Stimulated activated memory B cell treated with anti-CD40 and anti-IgM and Interleukin-4, amounts not matched to agents 10 μg/mL and 1 μg/mL and 100 μg/mL, for 72 hours (primary cell): ENCODE results near the gene GCH1.

Experiments used
- ATAC-seq: fragments of 150-1000 bp; cut with Tn5 transposase; 2 replicates; pipeline ENCODE4 v1.10.0; 2021
- H3K27ac Mint-ChIP-seq: one replicate; pipeline ENCODE4 v1.8.0; 2022; ENCODE audit warnings: mild to moderate bottlenecking, mixed read lengths
- H3K27me3 Mint-ChIP-seq: one replicate; pipeline ENCODE4 v1.8.0; 2022; ENCODE audit warnings: mixed read lengths
- H3K36me3 Mint-ChIP-seq: one replicate; pipeline ENCODE4 v1.8.0; 2022; ENCODE audit warnings: mixed read lengths
- H3K4me1 Mint-ChIP-seq: one replicate; pipeline ENCODE4 v1.8.0; 2022; ENCODE audit warnings: mixed read lengths
- H3K4me3 Mint-ChIP-seq: one replicate; pipeline ENCODE4 v1.8.0; 2022; ENCODE audit warnings: mild to moderate bottlenecking, moderate library complexity, mixed read lengths
- H3K9me3 Mint-ChIP-seq: one replicate; pipeline ENCODE4 v1.8.0; 2022; ENCODE audit warnings: mixed read lengths

GCH1 gene

DNA sequence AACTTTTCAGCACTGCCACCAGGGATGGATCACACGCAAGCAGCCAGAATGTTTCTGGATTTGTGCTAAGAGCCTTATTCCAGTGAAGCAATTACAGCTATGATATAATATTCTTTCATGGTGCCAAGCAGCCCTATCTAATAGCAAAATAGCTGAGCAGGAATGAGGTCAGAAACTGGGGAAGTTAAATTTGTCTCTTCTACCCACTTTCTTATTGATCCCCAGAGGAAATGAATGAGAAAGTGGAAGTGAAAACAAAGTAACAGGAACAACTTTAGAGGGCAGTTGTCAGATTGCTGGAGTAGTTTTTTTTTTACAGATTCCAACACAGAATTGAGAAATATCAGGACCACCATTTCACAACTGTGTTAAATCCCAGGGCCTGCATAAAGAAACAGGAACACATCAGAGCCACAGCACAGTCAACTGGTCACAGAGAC, 44.8 kb downstream of the GCH1 start:
- Mint-ChIP-seq H3K4me1 (peaks cover 46% of the 10 kb centered on the region), H3K36me3 (peaks cover 12% of the 10 kb centered on the region), H3K27me3 (no peaks in the 10 kb centered on the region), H3K27ac (peak overlapping the region; percentile 54), H3K9me3 (no peaks in the 10 kb centered on the region), H3K4me3 (no peak overlapping the region)
- peak; percentile 81 for ATAC-seq

DNA sequence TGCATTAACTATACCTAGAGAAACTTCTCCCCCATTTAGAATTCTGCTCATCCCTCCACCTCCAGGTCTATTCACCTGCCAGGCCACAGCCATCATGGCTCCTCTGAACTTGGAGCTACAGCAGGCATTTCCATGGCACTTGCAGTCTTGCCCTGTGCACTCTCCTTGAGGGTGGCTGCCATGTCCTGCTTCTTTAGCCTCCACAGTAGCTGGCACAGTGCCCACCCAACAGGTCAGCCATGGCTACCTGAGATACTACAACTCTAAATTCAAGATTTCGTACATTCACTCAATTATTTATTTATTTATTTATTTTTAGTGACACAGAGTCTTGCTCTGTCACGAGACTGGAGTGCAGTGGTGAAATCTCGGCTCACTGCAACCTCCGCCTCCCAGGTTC, 46.5 kb downstream of the GCH1 start:
- Mint-ChIP-seq H3K36me3 (peaks cover 5% of the 10 kb centered on the region), H3K4me1 (peaks cover 46% of the 10 kb centered on the region), H3K27me3 (no peaks in the 10 kb centered on the region), H3K9me3 (no peaks in the 10 kb centered on the region), H3K4me3 (no peak overlapping the region), H3K27ac (peak overlapping the region; percentile 42)
- ATAC-seq, result no peak

DNA sequence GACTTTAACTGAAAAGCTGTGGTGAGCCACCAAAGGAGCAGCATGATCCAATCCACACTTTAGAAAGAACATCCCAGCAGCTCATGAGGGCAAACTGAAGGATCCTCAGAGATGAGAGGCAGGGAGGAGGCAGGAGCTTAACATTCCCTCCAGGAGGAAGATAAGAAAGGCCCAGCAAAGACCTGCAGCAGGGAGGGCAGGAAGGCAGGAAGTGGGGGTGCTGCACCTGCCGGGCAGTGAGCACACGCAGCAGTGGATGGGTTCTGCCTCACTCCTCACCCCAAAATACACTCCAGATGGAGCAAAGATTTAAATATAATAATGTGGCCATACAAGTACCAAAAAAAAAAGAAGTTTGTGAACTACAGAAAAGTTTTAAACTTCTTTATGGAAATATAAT, 48.4 kb downstream of the GCH1 start:
- peaks cover 43% of the 10 kb centered on the region for H3K4me1 Mint-ChIP-seq
- H3K9me3 Mint-ChIP-seq, result no peaks in the 10 kb centered on the region
- peaks cover 5% of the 10 kb centered on the region for H3K36me3 Mint-ChIP-seq
- ATAC-seq, result no peak
- no peaks in the 10 kb centered on the region for H3K27me3 Mint-ChIP-seq
- H3K27ac Mint-ChIP-seq, result peak overlapping the region; percentile 85
- peak overlapping the region; percentile 52 for H3K4me3 Mint-ChIP-seq

DNA sequence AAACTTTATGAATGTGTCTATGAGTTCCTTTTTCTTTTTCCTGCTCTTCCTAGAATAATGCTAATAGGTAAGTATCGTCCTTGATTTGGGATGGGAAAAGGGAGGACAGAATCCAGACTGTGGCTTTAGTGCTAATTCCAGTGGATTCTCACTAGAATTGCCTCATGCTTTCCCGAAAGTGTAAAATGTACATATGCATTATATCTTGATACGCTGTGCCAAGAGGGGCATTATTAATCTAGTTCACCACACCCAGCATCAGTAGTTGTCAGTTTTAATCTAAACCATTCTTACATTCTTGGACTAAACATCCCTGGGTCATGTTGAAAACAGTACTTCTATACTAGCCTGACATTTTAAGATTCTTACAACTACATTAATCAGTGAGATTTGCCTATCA, 49.3 kb downstream of the GCH1 start:
- H3K36me3 Mint-ChIP-seq, result no peaks in the 10 kb centered on the region
- no peak for ATAC-seq
- H3K9me3 Mint-ChIP-seq, result no peaks in the 10 kb centered on the region
- H3K27ac Mint-ChIP-seq, result no peak overlapping the region
- peaks cover 34% of the 10 kb centered on the region for H3K4me1 Mint-ChIP-seq
- no peaks in the 10 kb centered on the region for H3K27me3 Mint-ChIP-seq
- H3K4me3 Mint-ChIP-seq, result no peak overlapping the region

DNA sequence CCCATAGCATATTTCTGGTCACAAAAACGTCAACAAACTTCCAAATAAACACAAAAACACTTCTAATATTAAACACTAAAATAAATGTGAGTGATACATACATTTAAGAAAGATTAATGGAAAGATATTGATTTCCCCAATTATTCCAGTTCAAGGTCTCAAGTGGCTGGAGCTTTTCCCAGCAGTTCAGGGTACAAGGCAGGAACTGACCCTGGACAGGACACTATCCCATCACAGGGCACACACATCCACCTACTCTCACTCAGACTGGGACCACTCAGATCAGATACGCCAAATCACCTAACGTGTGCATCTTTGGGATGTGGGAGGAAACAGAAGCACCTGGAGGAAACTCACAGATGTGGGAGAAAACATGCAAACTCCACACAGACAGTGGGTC, 50.4 kb downstream of the GCH1 start:
- Mint-ChIP-seq H3K27me3 (no peaks in the 10 kb centered on the region), H3K4me1 (peaks cover 23% of the 10 kb centered on the region), H3K4me3 (no peak overlapping the region), H3K27ac (no peak overlapping the region), H3K36me3 (no peaks in the 10 kb centered on the region), H3K9me3 (no peaks in the 10 kb centered on the region)
- ATAC-seq, result no peak

DNA sequence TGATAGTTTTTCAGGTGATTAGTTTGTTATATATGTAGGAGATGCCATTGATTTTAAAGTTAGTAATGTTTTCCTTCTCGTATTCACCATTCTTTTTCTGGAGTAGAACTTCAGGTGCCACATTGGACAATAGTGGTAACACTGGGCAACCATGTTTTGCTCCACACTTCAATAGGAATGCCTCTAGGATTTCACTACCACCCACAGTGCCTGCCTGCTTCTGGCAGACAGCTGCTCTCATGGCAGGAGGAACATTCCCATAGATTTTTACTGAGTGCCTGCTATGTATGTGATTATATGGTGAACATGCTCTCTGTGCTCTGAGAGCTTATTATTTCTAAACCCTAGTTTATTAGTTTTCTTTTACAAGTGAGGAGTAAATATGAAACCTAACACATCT, 53.7 kb downstream of the GCH1 start:
- Mint-ChIP-seq H3K4me3 (no peak overlapping the region), H3K27me3 (no peaks in the 10 kb centered on the region), H3K36me3 (peaks cover 6% of the 10 kb centered on the region), H3K4me1 (peaks cover 5% of the 10 kb centered on the region), H3K9me3 (no peaks in the 10 kb centered on the region), H3K27ac (no peak overlapping the region)
- ATAC-seq, result no peak

DNA sequence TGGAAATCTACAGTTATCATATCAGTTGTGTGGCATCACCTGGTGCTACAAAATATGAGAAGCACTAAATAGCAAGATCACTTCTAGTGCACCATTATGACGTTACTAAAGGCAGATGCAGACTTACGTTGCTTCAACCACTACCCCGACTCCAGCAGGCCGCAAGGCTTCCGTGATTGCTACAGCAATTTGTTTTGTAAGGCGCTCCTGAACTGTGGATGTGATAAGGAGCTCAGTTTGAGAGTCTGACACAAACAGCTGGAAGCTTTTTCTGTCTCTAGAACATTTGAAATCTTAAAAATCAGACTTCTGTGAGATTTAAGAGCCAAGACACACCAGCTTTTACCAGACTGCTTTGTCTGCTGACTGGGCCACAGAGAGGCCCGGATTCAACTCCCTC, 57.0 kb downstream of the GCH1 start:
- Mint-ChIP-seq H3K9me3 (no peaks in the 10 kb centered on the region), H3K4me3 (no peak overlapping the region), H3K36me3 (peaks cover 21% of the 10 kb centered on the region), H3K27me3 (no peaks in the 10 kb centered on the region), H3K27ac (no peak overlapping the region), H3K4me1 (no peaks in the 10 kb centered on the region)
- ATAC-seq, result no peak

DNA sequence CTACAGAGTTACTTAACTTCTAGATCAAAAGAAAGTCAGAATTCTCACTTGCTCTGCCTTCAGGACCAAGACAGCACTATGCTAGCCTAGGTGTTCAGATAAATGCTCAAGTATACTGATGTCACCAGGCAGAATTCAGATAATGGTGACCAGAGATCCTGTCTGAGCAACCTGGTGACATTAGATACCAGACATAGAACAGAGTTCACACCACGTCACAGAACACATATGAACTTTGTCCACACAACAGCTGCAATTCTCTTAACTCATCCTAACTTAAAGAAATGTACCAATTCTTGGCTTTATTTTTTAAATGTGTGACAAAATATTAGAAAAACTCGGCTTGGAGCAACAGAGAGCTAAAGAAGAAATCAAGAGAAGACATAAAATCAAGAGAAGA, 58.1 kb downstream of the GCH1 start:
- H3K4me3 Mint-ChIP-seq, result no peak overlapping the region
- no peaks in the 10 kb centered on the region for H3K27me3 Mint-ChIP-seq
- H3K27ac Mint-ChIP-seq, result no peak overlapping the region
- H3K36me3 Mint-ChIP-seq, result peaks cover 30% of the 10 kb centered on the region
- H3K9me3 Mint-ChIP-seq, result no peaks in the 10 kb centered on the region
- no peaks in the 10 kb centered on the region for H3K4me1 Mint-ChIP-seq
- no peak for ATAC-seq

DNA sequence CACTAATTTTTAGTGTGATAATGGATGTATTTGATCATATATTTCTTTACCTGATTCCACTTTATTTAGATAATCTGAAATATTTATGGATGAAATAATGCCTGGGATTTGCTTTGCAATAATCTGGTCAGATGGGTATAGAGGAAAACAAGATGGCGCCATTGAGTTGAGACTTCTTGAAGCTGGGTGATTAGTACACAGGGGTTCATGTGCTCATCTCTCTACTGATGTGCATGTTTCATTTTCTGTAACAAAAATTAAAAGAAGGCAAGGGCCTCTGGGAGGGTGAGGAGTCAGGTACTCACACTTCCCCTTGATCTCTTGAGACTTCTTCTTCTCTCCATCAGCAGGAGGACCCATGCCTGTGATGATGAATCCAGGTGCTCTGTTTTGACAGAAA, 61.8 kb downstream of the GCH1 start:
- Mint-ChIP-seq H3K36me3 (peaks cover 37% of the 10 kb centered on the region), H3K27me3 (no peaks in the 10 kb centered on the region), H3K4me3 (no peak overlapping the region), H3K27ac (no peak overlapping the region), H3K4me1 (no peaks in the 10 kb centered on the region), H3K9me3 (no peaks in the 10 kb centered on the region)
- no peak for ATAC-seq

DNA sequence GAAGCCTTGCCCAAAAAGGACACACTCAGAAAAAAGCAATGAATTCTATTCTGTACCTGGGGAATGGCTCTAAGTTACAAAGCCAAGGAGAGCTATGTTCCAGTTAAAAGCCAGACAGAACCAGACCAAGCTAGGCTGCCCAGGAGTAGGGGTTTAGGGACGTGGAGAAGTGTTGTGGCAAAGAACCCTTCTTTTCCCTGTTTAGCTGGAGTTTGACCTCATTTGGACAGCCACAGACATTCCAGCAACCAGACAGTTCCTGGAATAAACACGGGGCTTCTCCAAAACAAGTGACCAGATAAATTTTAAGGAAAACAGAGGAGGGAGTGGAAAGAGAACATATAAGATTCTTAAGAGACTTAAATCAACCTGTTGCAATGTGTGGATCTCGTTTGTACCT, 62.3 kb downstream of the GCH1 start:
- no peak for ATAC-seq
- Mint-ChIP-seq H3K27me3 (peaks cover 1% of the 10 kb centered on the region), H3K36me3 (peaks cover 40% of the 10 kb centered on the region), H3K9me3 (no peaks in the 10 kb centered on the region), H3K27ac (no peak overlapping the region), H3K4me3 (no peak overlapping the region), H3K4me1 (no peaks in the 10 kb centered on the region)

DNA sequence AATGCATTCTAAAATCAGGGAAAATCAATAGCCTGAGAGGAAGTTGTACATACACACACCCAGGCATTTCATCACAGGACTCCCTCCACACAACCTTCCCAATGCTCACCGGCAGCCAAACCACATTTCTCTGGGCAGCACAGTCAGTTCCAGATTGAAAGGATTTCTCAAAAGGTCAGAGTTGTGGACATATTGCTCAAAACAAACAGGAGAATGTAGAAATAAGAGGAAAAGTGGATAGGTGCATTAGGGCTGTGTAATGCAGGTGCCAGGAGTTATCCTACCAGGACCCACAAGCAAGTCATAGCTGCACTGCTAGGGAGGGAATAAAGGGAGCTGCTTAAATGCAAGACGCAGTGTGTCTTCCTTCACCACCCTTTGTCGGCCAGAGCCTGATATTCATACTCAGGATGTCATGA, 62.9 kb downstream of the GCH1 start:
- no peaks in the 10 kb centered on the region for H3K9me3 Mint-ChIP-seq
- H3K27me3 Mint-ChIP-seq, result peaks cover 7% of the 10 kb centered on the region
- no peak overlapping the region for H3K4me3 Mint-ChIP-seq
- H3K27ac Mint-ChIP-seq, result no peak overlapping the region
- no peak for ATAC-seq
- peaks cover 44% of the 10 kb centered on the region for H3K36me3 Mint-ChIP-seq
- no peaks in the 10 kb centered on the region for H3K4me1 Mint-ChIP-seq

DNA sequence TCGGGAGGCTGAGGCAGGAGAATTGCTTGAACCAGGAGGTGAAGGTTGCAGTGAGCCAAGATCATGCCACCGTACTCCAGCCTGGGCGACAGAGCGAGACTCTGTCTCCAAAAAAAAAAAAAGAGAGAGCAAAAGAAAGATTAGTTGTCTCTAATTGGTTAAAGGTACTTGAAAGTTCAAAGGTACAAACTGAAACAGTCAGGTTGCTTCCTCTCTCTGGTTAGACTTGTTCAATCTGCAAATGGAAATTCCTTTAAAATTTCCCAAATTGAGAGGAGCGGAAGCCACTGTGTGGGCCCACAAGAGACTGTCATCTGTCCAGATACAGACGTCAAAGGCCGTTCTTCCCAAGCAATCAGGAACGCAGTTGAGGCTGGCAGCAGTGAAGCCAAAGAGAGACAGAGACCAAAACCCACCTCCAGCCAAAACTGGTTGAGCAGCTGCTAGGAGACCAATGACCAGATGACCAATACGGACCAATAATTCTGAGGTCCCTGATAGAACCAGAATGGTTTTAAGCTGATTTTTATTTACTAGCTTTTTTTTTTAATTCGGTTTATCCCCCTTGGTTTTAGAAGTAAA, 63.6 kb downstream of the GCH1 start:
- H3K36me3 Mint-ChIP-seq, result peaks cover 41% of the 10 kb centered on the region
- H3K27ac Mint-ChIP-seq, result no peak overlapping the region
- ATAC-seq, result no peak
- H3K4me1 Mint-ChIP-seq, result no peaks in the 10 kb centered on the region
- H3K9me3 Mint-ChIP-seq, result no peaks in the 10 kb centered on the region
- peaks cover 9% of the 10 kb centered on the region for H3K27me3 Mint-ChIP-seq
- H3K4me3 Mint-ChIP-seq, result no peak overlapping the region

DNA sequence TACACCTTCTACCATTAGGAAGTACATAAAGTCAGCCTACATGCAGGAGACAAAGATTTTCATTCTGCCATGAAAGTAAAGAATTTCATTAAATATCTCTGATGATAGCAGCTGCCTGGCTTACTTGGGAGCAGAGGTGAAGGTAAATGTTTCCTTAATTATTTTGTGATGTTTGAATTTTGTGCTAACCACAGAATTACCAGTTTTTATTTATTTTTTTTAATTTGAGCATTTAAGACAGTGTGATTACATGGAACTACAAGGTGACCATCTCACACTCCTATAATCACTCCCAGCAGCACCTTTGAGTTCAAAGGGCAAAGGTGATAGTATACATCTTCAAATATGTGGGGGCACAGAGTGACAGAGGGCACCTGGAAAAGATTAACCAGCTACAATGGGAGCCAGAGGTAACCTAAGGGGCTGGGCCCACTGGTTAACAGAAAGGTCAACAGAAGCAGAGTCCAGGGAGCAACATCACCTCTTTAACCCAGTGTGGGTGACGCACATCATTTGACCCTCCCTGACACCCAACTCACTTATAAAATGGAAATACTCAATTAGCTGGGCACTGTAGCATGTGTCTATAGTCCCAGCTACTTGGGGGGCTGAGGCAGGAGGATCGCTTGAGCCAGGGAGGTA, 65.0 kb downstream of the GCH1 start:
- Mint-ChIP-seq H3K4me3 (no peak overlapping the region), H3K27me3 (peaks cover 9% of the 10 kb centered on the region), H3K27ac (no peak overlapping the region)

DNA sequence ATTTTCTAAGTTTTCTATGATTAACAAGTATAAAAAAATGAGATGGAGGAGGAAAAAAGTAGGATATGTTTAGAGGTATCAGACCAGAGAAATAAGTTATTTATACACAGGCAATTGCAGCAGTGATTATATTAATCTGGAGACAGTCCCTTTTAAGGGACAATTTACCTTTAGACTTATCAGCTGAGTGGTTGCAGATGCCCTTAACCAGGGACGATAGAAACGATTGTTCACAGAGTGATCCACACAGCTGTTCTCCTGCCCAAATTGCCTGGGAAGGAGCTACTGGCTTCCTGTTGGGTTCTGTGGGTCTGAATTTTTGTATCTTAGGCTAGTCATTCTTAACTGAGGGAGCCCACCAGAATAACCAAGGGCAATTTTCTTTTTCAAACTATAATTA, 66.4 kb downstream of the GCH1 start:
- Mint-ChIP-seq H3K36me3 (peaks cover 33% of the 10 kb centered on the region), H3K9me3 (peaks cover under 1% of the 10 kb centered on the region), H3K27me3 (peaks cover 9% of the 10 kb centered on the region), H3K4me3 (no peak overlapping the region), H3K27ac (no peak overlapping the region), H3K4me1 (no peaks in the 10 kb centered on the region)
- ATAC-seq, result no peak

More for the DNA sequence above, 65.0 kb downstream of the GCH1 start:
- no peak for ATAC-seq
- no peaks in the 10 kb centered on the region for H3K9me3 Mint-ChIP-seq
- H3K4me1 Mint-ChIP-seq, result no peaks in the 10 kb centered on the region
- peaks cover 40% of the 10 kb centered on the region for H3K36me3 Mint-ChIP-seq

DNA sequence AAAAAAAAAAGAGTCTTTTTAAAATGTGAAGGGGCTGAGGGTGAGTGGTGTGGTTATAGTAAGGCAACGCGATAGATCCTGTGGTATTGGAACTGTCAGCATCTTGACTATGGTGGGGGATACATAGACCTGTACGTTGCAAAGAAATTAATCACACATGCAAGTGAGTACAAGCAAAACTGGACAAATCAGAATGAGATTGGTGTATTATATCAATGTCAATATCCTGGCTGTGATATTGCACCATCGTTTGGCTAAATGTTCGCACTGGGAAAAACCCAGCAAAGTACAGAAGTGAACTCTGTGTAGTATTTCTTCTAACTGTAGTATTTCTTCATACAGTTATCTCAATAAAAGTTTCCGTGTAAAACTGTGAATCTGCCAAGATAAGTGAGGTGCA, 67.9 kb downstream of the GCH1 start:
- Mint-ChIP-seq H3K9me3 (peaks cover 3% of the 10 kb centered on the region), H3K27me3 (peaks cover 9% of the 10 kb centered on the region), H3K4me1 (no peaks in the 10 kb centered on the region), H3K27ac (no peak overlapping the region), H3K36me3 (peaks cover 20% of the 10 kb centered on the region), H3K4me3 (no peak overlapping the region)
- ATAC-seq, result no peak

DNA sequence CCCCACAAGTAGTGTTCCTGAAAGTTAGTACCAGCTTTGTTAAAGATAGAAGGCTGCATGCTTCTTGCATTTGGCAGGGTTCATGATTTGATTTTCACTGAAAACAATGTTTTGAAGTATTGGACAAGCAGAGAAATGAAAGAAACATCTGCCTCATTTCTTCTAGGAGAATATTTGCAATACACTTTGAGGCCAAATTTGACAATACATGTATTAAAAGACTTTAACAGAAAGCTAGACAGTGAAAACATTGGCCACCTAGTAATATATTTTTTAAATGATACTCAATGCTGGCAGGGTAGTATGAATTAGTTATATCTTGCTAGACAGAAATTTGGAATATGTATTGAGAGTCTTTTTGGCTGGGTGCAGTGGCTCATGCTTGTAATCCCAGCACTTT, 68.5 kb downstream of the GCH1 start:
- no peak for ATAC-seq
- H3K4me3 Mint-ChIP-seq, result no peak overlapping the region
- peaks cover 9% of the 10 kb centered on the region for H3K27me3 Mint-ChIP-seq
- H3K36me3 Mint-ChIP-seq, result peaks cover 14% of the 10 kb centered on the region
- H3K4me1 Mint-ChIP-seq, result no peaks in the 10 kb centered on the region
- H3K9me3 Mint-ChIP-seq, result peaks cover 3% of the 10 kb centered on the region
- no peak overlapping the region for H3K27ac Mint-ChIP-seq
